HEK293T (cell line): ENCODE results near the gene RPLP1.

Experiments used
- CTCF ChIA-PET: fragments of 350-600 bp; formaldehyde crosslinking; extraction: SDS; loops from one replicate; lab custom pipeline; 2021; ENCODE audit warnings: antibody characterized with exemption, inconsistent platforms; lab: Yijun Ruan, JAX
- POLR2A ChIA-PET: fragments of 350-600 bp; formaldehyde crosslinking; extraction: SDS; loops from one replicate; lab custom pipeline; 2020; ENCODE audit warnings: antibody characterized with exemption, inconsistent platforms; lab: Yijun Ruan, JAX
- DNase-seq: peaks from one replicate; pipeline ENCODE4 v3.0.0; 2012; ENCODE audit warnings: mixed read lengths; ENCODE audit errors: extremely low spot score
- ARNT ChIP-seq: fragments of 450-650 bp; IDR thresholded peaks from 2 replicates; pipeline ENCODE4 v1.6.1; 2017; ENCODE audit warnings: mild to moderate bottlenecking
- BHLHE40 ChIP-seq: fragments of 450-650 bp; IDR thresholded peaks from 2 replicates; pipeline ENCODE4 v1.6.1; 2016; ENCODE audit warnings: mild to moderate bottlenecking, moderate library complexity, borderline replicate concordance
- CTBP1 ChIP-seq: fragments of 450-650 bp; IDR thresholded peaks from 2 replicates; pipeline ENCODE4 v1.6.1; 2016; ENCODE audit warnings: borderline replicate concordance
- ELF4 ChIP-seq: fragments of 450-650 bp; IDR thresholded peaks from 2 replicates; pipeline ENCODE4 v1.6.1; 2017; ENCODE audit warnings: antibody characterized with exemption
- FOXA1 ChIP-seq: fragments of 450-650 bp; IDR thresholded peaks from 2 replicates; pipeline ENCODE4 v1.6.1; 2016; ENCODE audit warnings: mild to moderate bottlenecking
- FOXK2 ChIP-seq: fragments of 450-650 bp; IDR thresholded peaks from 2 replicates; pipeline ENCODE4 v1.6.1; 2016; ENCODE audit warnings: mild to moderate bottlenecking
- FOXM1 ChIP-seq: fragments of 450-650 bp; IDR thresholded peaks from 2 replicates; pipeline ENCODE4 v1.6.1; 2017; ENCODE audit warnings: mild to moderate bottlenecking, borderline replicate concordance
- HDGF ChIP-seq: fragments of 450-650 bp; IDR thresholded peaks from 2 replicates; pipeline ENCODE4 v1.6.1; 2017; ENCODE audit warnings: antibody characterized with exemption, borderline replicate concordance
- L3MBTL2 ChIP-seq: fragments of 450-650 bp; conservative IDR thresholded peaks from 2 replicates; pipeline ENCODE4 v1.6.1; 2016; ENCODE audit warnings: mild to moderate bottlenecking
- LEF1 ChIP-seq: fragments of 450-650 bp; IDR thresholded peaks from 2 replicates; pipeline ENCODE4 v1.6.1; 2017; ENCODE audit warnings: mild to moderate bottlenecking, borderline replicate concordance
- NFRKB ChIP-seq: fragments of 450-650 bp; IDR thresholded peaks from 2 replicates; pipeline ENCODE4 v1.6.1; 2016; ENCODE audit warnings: mild to moderate bottlenecking, moderate library complexity
- PKNOX1 ChIP-seq: fragments of 450-650 bp; IDR thresholded peaks from 2 replicates; pipeline ENCODE4 v1.6.1; 2016
- SP1 ChIP-seq: fragments of 450-650 bp; IDR thresholded peaks from 2 replicates; pipeline ENCODE4 v1.6.1; 2017
- SUZ12 ChIP-seq: fragments of 450-650 bp; IDR thresholded peaks from 2 replicates; pipeline ENCODE4 v1.6.1; 2016; ENCODE audit warnings: mild to moderate bottlenecking
- TARDBP ChIP-seq: fragments of 450-650 bp; IDR thresholded peaks from 2 replicates; pipeline ENCODE4 v1.6.1; 2016
- ZNF384 ChIP-seq: fragments of 450-650 bp; IDR thresholded peaks from 2 replicates; pipeline ENCODE4 v1.6.1; 2016

RPLP1 gene

GRCh38 chr15:69493406-69493805 is 40.8 kb downstream of the RPLP1 start:
- ChIA-PET CTCF (interaction anchor here (0.7 to 1.6 kb wide), 3 partner anchors 10 to 21 kb away, joined by 4 to 6 read pairs (median 5); no protein-coding TSS in a partner anchor), POLR2A (no interaction called here)
- no peak for DNase-seq
- TF ChIP-seq FOXM1 (no peak), TARDBP (no peak), L3MBTL2 (no peak), BHLHE40 (no peak)

- CTCF ChIA-PET = no interaction called here
- TF ChIP-seq NFRKB = no peak
- no peak for TF ChIP-seq CTBP1
- no peak for TF ChIP-seq TARDBP
- no peak for TF ChIP-seq HDGF
- no peak for TF ChIP-seq L3MBTL2
- no peak for TF ChIP-seq ARNT
- no peak for TF ChIP-seq PKNOX1
- no peak for TF ChIP-seq FOXK2
- TF ChIP-seq ELF4 = no peak
- TF ChIP-seq BHLHE40 = no peak
- TF ChIP-seq FOXM1 = no peak
- no peak for TF ChIP-seq FOXA1
- TF ChIP-seq ZNF384 = no peak
- no peak for TF ChIP-seq LEF1
- no peak for TF ChIP-seq SP1
- no peak for DNase-seq
- POLR2A ChIA-PET = no interaction called here
These were observed 43.4 kb downstream of the RPLP1 start for GRCh38 chr15:69496001-69496400.

- TF ChIP-seq NFRKB (no peak), SUZ12 (no peak), PKNOX1 (no peak), SP1 (no peak), TARDBP (no peak), FOXM1 (no peak), FOXK2 (no peak), ELF4 (no peak), LEF1 (no peak), CTBP1 (no peak), BHLHE40 (no peak), ZNF384 (no peak), ARNT (no peak), L3MBTL2 (no peak), FOXA1 (no peak), HDGF (no peak)
- ChIA-PET POLR2A (no interaction called here), CTCF (no interaction called here)
- DNase-seq = no peak
These were observed 44.5 kb downstream of the RPLP1 start for GRCh38 chr15:69497076-69497475.

- no peak for TF ChIP-seq BHLHE40
- CTCF ChIA-PET = no interaction called here
- no peak for DNase-seq
- POLR2A ChIA-PET = no interaction called here
These were observed 45.0 kb downstream of the RPLP1 start for GRCh38 chr15:69497667-69498066.

GRCh38 chr15:69498282-69498681 is 45.7 kb downstream of the RPLP1 start:
- CTCF ChIA-PET = no interaction called here
- DNase-seq = no peak

GRCh38 chr15:69498987-69499386 is 46.4 kb downstream of the RPLP1 start:
- POLR2A ChIA-PET = no interaction called here
- CTCF ChIA-PET = no interaction called here
- no peak for DNase-seq
- TF ChIP-seq SP1 (no peak), HDGF (no peak), NFRKB (no peak), ARNT (no peak), SUZ12 (no peak), ELF4 (no peak), FOXA1 (no peak), BHLHE40 (no peak), TARDBP (no peak), ZNF384 (no peak)

More at GRCh38 chr15:69498282-69498681, 45.7 kb downstream of the RPLP1 start:
- POLR2A ChIA-PET = no interaction called here
- TF ChIP-seq NFRKB (no peak), FOXK2 (no peak), SP1 (no peak)

- ChIA-PET POLR2A (no interaction called here), CTCF (no interaction called here)
- no peak for DNase-seq
- TF ChIP-seq ARNT = no peak
- no peak for TF ChIP-seq FOXM1
- no peak for TF ChIP-seq ZNF384
- TF ChIP-seq LEF1 = no peak
- no peak for TF ChIP-seq ELF4
- no peak for TF ChIP-seq PKNOX1
These were observed 47.0 kb downstream of the RPLP1 start for GRCh38 chr15:69499521-69500211.
